ENCODE results near the gene EDEM1. TPM values are rescaled to one million over a fixed set of nuclear protein-coding genes. Genes with fewer than 3 reads are reported as not detected.

EDEM1 gene
- total RNA-seq, 1 experiment from 2014 or later = 22.4 TPM

- Mint-ChIP-seq H3K36me3 (no peaks in the 10 kb centered on the region), H3K4me1 (peaks cover 17% of the 10 kb centered on the region), H3K9me3 (no peaks in the 10 kb centered on the region), H3K27me3 (ENCODE audit: low read depth) (no peaks in the 10 kb centered on the region), H3K27ac (no peak overlapping the region), H3K4me3 (no peak overlapping the region)
- DNase-seq (ENCODE audit: low spot score) = no peak
- ChIA-PET CTCF (no interaction called here), POLR2A (no interaction called here)
- no peak for ATAC-seq
- TF ChIP-seq SP1 (CRISPR knock-in tag; conservative IDR thresholded peaks at IDR 0.05) = no peak
- no peak for TF ChIP-seq ZNF232 (CRISPR knock-in tag; IDR thresholded peaks at IDR 0.05)
- no peak for TF ChIP-seq NR2C2 (CRISPR knock-in tag; IDR thresholded peaks at IDR 0.05)
- no peak for TF ChIP-seq CTCF (IDR thresholded peaks at IDR 0.05)
- TF ChIP-seq USF1 (CRISPR knock-in tag; IDR thresholded peaks at IDR 0.05) = no peak
- no peak for TF ChIP-seq ZBTB43 (CRISPR knock-in tag; IDR thresholded peaks at IDR 0.05)
- no peak for TF ChIP-seq TP53 (CRISPR knock-in tag; IDR thresholded peaks at IDR 0.05)
These were observed 40.3 kb downstream of the EDEM1 start for GRCh38 chr3:5227812-5228211.

- CTCF ChIA-PET = no interaction called here
These were observed 41.9 kb downstream of the EDEM1 start for GRCh38 chr3:5229414-5229813.

GRCh38 chr3:5231074-5231473, 43.6 kb downstream of the EDEM1 start:
- Mint-ChIP-seq H3K36me3 (no peaks in the 10 kb centered on the region), H3K4me1 (peaks cover 14% of the 10 kb centered on the region), H3K27me3 (ENCODE audit: low read depth) (no peaks in the 10 kb centered on the region; the same call in 1 of the 2 replicates), H3K4me3 (no peak overlapping the region), H3K9me3 (no peaks in the 10 kb centered on the region), H3K27ac (no peak overlapping the region)
- DNase-seq (ENCODE audit: low spot score) (no peak), ATAC-seq (no peak)
- ChIA-PET CTCF (no interaction called here), POLR2A (no interaction called here)
- TF ChIP-seq EMX1 (CRISPR knock-in tag; IDR thresholded peaks at IDR 0.05) (no peak), ZNF281 (CRISPR knock-in tag; IDR thresholded peaks at IDR 0.05) (no peak), ARID4B (CRISPR knock-in tag; IDR thresholded peaks at IDR 0.05; ENCODE audit: borderline replicate concordance) (no peak), ZNF121 (CRISPR knock-in tag; IDR thresholded peaks at IDR 0.05) (no peak), AFF4 (CRISPR knock-in tag; IDR thresholded peaks at IDR 0.05; ENCODE audit: borderline replicate concordance) (no peak), USF2 (CRISPR knock-in tag; IDR thresholded peaks at IDR 0.05) (no peak), ATF2 (CRISPR knock-in tag; IDR thresholded peaks at IDR 0.05; ENCODE audit: borderline replicate concordance, low read depth) (no peak), TEAD1 (CRISPR knock-in tag; IDR thresholded peaks at IDR 0.05) (no peak)

More at GRCh38 chr3:5229414-5229813, 41.9 kb downstream of the EDEM1 start:
- Mint-ChIP-seq H3K4me3 (no peak overlapping the region), H3K36me3 (no peaks in the 10 kb centered on the region), H3K4me1 (peaks cover 14% of the 10 kb centered on the region), H3K9me3 (no peaks in the 10 kb centered on the region), H3K27me3 (ENCODE audit: low read depth) (no peaks in the 10 kb centered on the region), H3K27ac (no peak overlapping the region)
- DNase-seq (ENCODE audit: low spot score) (no peak), ATAC-seq (no peak)
- POLR2A ChIA-PET = no interaction called here
- TF ChIP-seq CREM (CRISPR knock-in tag; IDR thresholded peaks at IDR 0.05) = no peak

All from WTC11 (cell line).